ENCODE results near the gene DIP2A.

- no peak for TF ChIP-seq GATA2 (IDR thresholded peaks at IDR 0.05; ENCODE audit: low read depth, low read length)
- TF ChIP-seq GATA3 (IDR thresholded peaks at IDR 0.05; ENCODE audit: low read depth, low read length) = no peak
Observed at GRCh38 chr21:46434322-46434958, 24.3 kb upstream of the DIP2A start.

Measured in SH-SY5Y (cell line).